Kidney epithelial cell (primary cell): Measurements from ENCODE around the gene DCC. TPM values are rescaled to one million over a fixed set of nuclear protein-coding genes. Genes with fewer than 3 reads are reported as not detected.
A peak's percentile ranks its signal among the peaks of the same experiment; 100 is the strongest.

Source experiments
- DNase-seq: peaks from one replicate; pipeline ENCODE4 v3.0.0-alpha.2; 2010; ENCODE audit warnings: low read depth
- H3K27me3 ChIP-seq: 2 replicates; pipeline ENCODE4 v1.6.0; 2011; ENCODE audit warnings: low read length; ENCODE audit not compliant: control insufficient read depth, insufficient read depth
- H3K36me3 ChIP-seq: 2 replicates; pipeline ENCODE4 v1.5.1; 2011; ENCODE audit warnings: low read length; ENCODE audit not compliant: control insufficient read depth, insufficient read depth
- H3K4me3 ChIP-seq: 2 replicates; pipeline ENCODE4 v1.5.1; 2011; ENCODE audit warnings: low read depth, mild to moderate bottlenecking, control low read depth, low read length
- CTCF ChIP-seq: IDR thresholded peaks from 2 replicates; pipeline ENCODE4 v1.5.1; 2011; ENCODE audit warnings: mild to moderate bottlenecking, moderate library complexity, low read length, control low read depth, inconsistent platforms; ENCODE audit not compliant: insufficient read depth, poor library complexity, severe bottlenecking
- total RNA-seq: library from RNA; depleted of rRNA; stranded (reverse); fragments of >200 nt; gene quantifications from 2 replicates; pipeline ENCODE4 v1.2.3, GENCODE V29; 2015

DCC gene
- total RNA-seq, 1 donor from 2014 or later: 0.04 TPM

GRCh38 chr18:52572036-52573000, 232.3 kb downstream of the DCC start:
- TF ChIP-seq CTCF: no peak
- no peak for DNase-seq
- no peak overlapping the region for H3K4me3 ChIP-seq
- no peaks in the 10 kb centered on the region for H3K27me3 ChIP-seq
- H3K36me3 ChIP-seq: no peaks in the 10 kb centered on the region

GRCh38 chr18:52577795-52578194, 237.8 kb downstream of the DCC start:
- TF ChIP-seq CTCF: no peak
- H3K36me3 ChIP-seq: no peaks in the 10 kb centered on the region
- no peak for DNase-seq
- no peak overlapping the region for H3K4me3 ChIP-seq
- H3K27me3 ChIP-seq: no peaks in the 10 kb centered on the region

GRCh38 chr18:52582061-52582460, 242.1 kb downstream of the DCC start:
- Histone ChIP-seq H3K27me3 (no peaks in the 10 kb centered on the region), H3K36me3 (no peaks in the 10 kb centered on the region), H3K4me3 (no peak overlapping the region)
- TF ChIP-seq CTCF: no peak
- DNase-seq: no peak

GRCh38 chr18:52582516-52582915, 242.5 kb downstream of the DCC start:
- H3K36me3 ChIP-seq: no peaks in the 10 kb centered on the region
- no peaks in the 10 kb centered on the region for H3K27me3 ChIP-seq
- H3K4me3 ChIP-seq: no peak overlapping the region
- TF ChIP-seq CTCF: no peak
- DNase-seq: no peak

GRCh38 chr18:52588931-52589330, 248.9 kb downstream of the DCC start:
- Histone ChIP-seq H3K36me3 (no peaks in the 10 kb centered on the region), H3K4me3 (no peak overlapping the region), H3K27me3 (no peaks in the 10 kb centered on the region)
- no peak for TF ChIP-seq CTCF
- peak; percentile 14 for DNase-seq
